H1 (cell line): ENCODE data around the gene PLEKHA4.
"Not testable (repeated sequence)": the region's sequence is repeated elsewhere in the genome, so short reads cannot be mapped to it uniquely, and the experiment has no call there.

Experiments
- BACH1 ChIP-seq: IDR thresholded peaks from 2 replicates; pipeline ENCODE4 v1.6.1; 2012; ENCODE audit warnings: low read length, improper control_type of control experiment
- CREB1 ChIP-seq: IDR thresholded peaks from 2 replicates; pipeline ENCODE4 v1.6.1; 2012; ENCODE audit warnings: inconsistent platforms
- EP300 ChIP-seq, 2 experiments: IDR thresholded peaks; 1 replicate in 1 of 2; 2 replicates in 1 of 2; pipeline ENCODE4 v1.6.1; 2011 to 2012; ENCODE audit warnings: low read depth in 2 of 2, low read length in 2 of 2, mild to moderate bottlenecking in 2 of 2, borderline replicate concordance in 1 of 2, inconsistent platforms in 1 of 2, moderate library complexity in 1 of 2
- PHF8 ChIP-seq: fragments of 200-600 bp; sonication (generic); conservative IDR thresholded peaks from 2 replicates; pipeline ENCODE4 v1.7.1; 2012; ENCODE audit warnings: low read depth, mild to moderate bottlenecking, inconsistent platforms, low read length, moderate library complexity
- RFX5 ChIP-seq: IDR thresholded peaks from 2 replicates; pipeline ENCODE4 v1.6.1; 2011; ENCODE audit warnings: low read depth, low read length, improper control_type of control experiment, borderline replicate concordance
- TBP ChIP-seq: IDR thresholded peaks from 2 replicates; pipeline ENCODE4 v1.6.1; 2011; ENCODE audit warnings: low read depth, low read length, improper control_type of control experiment
- TF ChIP-seq, protein P1 (sequence below): IDR thresholded peaks from 2 replicates; pipeline ENCODE4 v1.6.1; 2011; ENCODE audit warnings: low read depth, mild to moderate bottlenecking, low read length; ENCODE audit not compliant: insufficient read depth

GRCh38 chr19:48876043-48876981 is 7.9 kb upstream of the PLEKHA4 start:
- not testable (repeated sequence) for TF ChIP-seq RFX5; PHF8; CREB1; TBP; EP300 (IDR thresholded peaks at IDR 0.05; ENCODE audit: borderline replicate concordance in 1 of 2, low read depth in 2 of 2, low read length in 2 of 2); BACH1
- TF ChIP-seq, protein P1, sequence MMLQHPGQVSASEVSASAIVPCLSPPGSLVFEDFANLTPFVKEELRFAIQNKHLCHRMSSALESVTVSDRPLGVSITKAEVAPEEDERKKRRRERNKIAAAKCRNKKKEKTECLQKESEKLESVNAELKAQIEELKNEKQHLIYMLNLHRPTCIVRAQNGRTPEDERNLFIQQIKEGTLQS: not testable (repeated sequence)
